ENCODE results near the gene CRYBG3.
A peak's percentile ranks its signal among the peaks of the same experiment; 100 is the strongest.
"Not testable (repeated sequence)": the region's sequence is repeated elsewhere in the genome, so short reads cannot be mapped to it uniquely, and the experiment has no call there.

The CRYBG3 gene

GRCh38 chr3:97821774-97822358, at the start of gene CRYBG3:
CRYBG3 (plus strand) TSS chr3:97822011; CDS start chr3:97822207, 196 bp downstream.
- DNase-seq (ENCODE audit: low spot score), result peak; percentile 81

DNA sequence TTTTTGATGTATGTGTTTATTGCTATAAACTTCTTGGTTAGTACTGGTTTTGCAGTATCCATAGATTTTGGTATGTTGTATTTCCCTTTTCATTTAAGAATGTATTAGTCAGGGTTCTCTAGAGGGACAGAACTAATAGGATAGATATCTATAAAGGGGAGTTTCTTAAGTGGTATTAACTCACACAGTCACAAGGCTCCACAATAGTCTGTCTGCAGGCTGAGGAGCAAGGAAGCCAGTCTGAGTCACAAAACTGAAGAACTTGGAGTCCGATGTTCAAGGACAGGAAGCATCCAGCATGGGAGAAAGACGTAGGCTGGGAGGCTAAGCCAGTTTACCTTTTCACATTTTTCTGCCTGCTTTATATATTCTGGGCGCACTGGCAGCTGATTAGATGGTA, 48.9 kb upstream of the CRYBG3 start:
- no peak for DNase-seq (ENCODE audit: low spot score)

DNA sequence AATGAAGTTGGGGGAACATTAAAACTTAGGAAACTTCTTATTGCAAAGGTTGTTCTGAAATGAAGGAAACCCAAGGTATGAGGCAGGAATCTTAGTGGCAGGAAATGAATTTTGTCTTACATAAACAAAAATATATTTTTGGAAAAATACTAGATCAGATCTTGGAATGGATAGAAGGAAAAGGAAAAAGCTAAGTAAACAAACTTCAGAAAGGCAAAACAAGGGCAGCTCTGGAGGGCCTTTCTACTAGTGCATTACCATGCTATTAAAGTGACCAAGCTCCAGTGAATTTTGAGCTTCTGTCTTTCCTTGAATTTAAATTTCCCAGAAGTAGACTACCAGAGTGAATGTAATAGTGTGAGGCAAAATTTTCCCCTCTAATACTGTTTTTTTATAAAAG, 43.7 kb upstream of the CRYBG3 start:
- DNase-seq (ENCODE audit: low spot score), result no peak

DNA sequence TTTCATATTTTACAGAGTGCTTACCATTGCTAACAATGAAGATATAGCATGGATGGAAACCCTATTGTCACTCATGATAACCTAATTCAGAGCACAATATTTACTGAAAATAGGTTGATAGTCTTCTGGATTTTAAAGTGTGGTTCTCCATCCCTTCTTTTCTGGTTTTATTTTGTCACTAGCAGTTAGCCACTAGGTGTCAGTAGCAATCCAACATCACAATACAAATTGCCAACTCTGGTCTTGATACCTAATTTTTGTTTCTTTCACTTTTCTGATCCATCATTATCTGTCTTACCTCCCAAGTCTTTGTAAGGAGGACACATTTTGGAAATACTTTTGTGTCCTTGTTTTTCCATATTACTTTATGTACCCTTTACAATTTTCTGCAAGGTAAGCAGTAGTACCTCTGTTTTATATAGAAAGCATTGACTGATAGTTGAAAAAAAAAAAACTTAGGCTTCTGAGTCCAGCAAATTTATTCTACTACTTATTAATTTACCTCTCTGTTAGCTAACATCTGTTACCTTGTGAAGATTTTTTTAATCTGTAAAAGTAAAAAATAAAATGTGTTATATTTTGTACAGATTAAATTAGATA, 28.3 kb upstream of the CRYBG3 start:
- peak; percentile 68 for DNase-seq (ENCODE audit: low spot score)

DNA sequence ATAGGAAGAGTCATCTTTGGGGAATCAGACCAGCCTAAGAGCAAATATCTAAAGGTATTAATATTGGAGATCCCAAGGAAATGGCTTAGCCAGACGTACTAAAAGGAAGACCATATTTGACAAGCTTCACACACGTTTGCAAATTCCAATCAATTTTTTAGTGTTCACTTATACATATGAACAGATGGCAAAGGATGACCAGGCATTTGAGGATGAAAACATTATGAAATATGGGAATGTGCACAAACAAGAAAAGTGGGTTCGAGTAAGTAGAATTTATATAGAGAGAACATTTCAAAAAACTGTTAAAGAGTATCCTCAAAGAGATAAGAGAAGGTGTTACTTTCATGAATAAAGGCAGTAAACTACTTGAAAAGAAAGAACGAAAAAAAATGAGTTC, 25.9 kb upstream of the CRYBG3 start:
- DNase-seq (ENCODE audit: low spot score), result no peak

GRCh38 chr3:97804471-97804870, 17.3 kb upstream of the CRYBG3 start:
- no peak for DNase-seq (ENCODE audit: low spot score)

DNA sequence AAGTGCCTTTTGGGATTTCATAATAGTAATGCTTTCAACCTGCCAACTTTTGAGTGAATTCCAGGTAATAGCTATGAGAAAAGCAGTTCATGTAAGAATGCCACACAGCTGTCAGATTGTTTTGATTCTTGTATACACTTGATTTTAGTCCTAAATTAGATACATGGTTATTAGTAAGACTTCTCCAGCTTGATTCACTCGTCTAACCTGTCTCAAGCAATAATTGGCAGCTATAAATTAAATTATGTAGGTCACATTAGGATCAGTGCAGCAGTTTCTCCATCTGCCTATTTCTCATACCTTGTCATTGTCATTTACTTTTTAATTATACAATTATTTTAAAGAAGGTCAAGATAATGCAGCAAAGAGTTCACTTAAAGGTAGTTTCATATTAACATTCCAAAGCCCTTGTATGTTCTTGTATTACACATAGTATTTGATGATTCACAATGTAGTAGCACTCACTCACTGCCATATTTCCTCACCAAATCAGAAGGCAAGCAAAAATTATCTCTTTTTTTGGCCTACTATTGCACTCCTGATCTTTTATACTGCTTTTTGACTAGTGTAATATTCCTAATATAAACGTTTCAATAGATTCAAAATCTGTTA, 10.9 kb upstream of the CRYBG3 start:
- no peak for DNase-seq (ENCODE audit: low spot score)

- peak; percentile 54 for DNase-seq (ENCODE audit: low spot score)
Measured at GRCh38 chr3:97815149-97815917, 6.5 kb upstream of the CRYBG3 start.

DNA sequence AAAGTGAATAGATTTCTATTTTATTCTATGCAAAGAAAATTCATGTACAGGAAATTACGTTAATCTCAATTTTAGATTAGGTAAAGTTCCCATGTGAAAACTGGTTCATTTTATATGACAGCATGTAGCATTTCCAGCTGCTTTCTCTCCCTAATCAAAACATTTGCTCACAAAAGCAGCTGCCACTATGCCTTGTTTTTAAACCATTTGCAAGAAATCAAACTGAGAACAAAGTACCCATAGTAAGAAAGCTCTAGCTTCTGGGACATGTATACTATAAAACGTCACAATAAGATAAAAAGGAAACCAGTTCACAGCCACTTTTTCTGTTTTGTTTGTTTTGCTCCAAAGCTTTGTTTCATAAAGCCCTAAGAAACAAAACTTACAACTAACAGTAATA, 5.0 kb upstream of the CRYBG3 start:
- no peak for DNase-seq (ENCODE audit: low spot score)

DNA sequence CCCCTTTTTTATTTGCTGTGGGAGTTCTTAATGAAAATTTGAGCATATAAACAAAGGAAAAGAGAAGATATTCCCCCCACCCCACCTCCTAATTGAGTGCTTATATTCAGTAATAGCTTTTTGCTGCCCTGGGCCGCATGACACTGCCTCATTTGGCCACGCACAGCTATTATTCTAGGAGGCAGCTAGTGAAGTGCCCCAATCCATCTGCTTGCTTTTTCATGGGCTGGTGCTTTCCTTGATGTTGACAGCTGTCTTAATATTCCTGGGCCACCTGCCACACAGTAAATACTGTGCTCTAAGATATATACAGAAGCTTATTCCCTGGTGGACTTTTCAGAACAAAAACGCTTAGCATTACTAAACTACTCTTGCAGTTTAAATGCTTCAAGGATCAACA, 3.8 kb upstream of the CRYBG3 start:
- DNase-seq (ENCODE audit: low spot score), result no peak

DNA sequence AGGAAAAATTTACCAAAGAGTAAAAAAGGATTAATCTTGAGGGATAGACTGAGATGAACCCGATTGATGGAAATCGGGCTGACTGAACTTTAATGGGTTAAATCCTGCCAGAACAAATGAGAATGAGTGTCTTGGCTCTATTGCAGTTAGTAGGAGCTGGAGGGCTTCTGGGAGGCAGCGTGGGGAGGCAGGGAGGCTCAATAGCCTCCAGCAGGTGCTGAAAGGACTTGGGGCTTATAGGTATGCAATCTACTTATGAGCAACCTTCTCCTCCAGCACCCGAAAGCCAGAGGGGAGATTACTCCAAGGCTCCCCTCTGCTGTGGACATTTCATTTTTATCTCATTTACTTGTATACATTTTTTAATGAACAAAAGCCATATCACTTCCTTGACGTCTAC, 1.0 kb upstream of the CRYBG3 start:
- no peak for DNase-seq (ENCODE audit: low spot score)

DNA sequence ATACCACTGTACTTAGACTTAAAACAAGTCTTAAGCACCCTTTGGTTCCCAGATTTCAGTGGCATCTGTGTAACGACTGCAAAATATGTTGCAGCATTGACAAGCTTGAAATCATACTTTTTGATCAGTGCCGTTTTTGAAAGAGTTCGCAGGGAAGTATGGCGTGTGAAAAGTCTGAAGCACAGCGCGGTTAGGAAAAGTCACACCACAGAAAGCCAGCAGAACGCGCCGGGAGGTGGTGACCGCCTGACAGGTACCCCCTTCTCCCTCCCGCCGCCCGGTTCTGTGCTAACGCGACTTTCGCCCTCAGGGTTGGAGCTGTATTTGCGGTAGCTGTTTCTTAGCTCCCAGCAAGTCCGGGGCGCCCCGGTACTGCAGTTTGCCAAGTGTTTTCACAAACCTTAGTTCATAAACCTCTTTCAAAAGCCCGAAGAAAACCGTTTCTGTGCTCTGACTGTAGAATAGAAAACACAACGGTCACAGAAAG, 481 bp upstream of the CRYBG3 start:
- DNase-seq (ENCODE audit: low spot score), result no peak

- no peak for DNase-seq (ENCODE audit: low spot score)
Measured at GRCh38 chr3:97822359-97822775, 556 bp downstream of the CRYBG3 start.

GRCh38 chr3:97823046-97824004, 1.5 kb downstream of the CRYBG3 start:
- no peak for DNase-seq (ENCODE audit: low spot score)

GRCh38 chr3:97825101-97825500, 3.3 kb downstream of the CRYBG3 start:
- no peak for DNase-seq (ENCODE audit: low spot score)

GRCh38 chr3:97827741-97828471, 6.1 kb downstream of the CRYBG3 start:
- DNase-seq (ENCODE audit: low spot score), result no peak

DNA sequence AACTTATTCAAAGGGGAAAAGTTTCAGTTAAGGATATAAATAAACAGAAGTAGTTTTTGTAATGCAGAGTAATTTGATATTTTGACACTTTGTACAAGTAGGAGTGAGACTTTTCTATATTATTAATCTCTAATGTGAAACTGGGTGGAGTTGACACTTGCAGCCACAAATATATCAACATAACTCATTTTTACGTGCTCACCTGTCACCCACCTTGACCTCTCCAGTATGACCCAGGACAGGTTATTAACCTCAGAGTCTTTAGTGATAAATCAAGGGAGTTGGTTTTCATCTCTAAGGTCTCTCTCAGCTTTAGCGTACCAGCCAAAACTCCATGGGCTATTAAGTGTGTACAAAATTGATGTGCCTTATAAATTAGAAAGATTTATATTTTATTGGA, 7.4 kb downstream of the CRYBG3 start:
- DNase-seq (ENCODE audit: low spot score), result no peak

DNA sequence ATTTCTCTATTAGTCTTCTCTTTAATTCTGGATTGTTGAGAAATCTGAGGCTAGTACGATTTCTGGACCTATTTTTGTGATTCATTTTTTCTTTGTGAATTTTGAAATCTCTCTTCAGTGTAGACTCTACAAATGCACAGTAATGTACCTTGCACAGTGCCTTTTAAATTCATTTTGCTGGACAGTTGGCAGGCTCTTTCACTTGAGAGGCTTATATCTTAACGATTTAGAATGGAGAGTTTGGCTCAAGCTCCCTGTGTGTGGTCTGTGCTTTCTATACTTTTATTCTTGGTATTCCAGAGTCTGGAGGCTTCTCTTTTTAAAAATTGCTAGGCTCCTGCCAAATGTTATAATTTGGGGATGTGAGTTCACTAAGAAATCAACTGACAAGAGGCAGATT, 8.8 kb downstream of the CRYBG3 start:
- DNase-seq (ENCODE audit: low spot score), result no peak

DNA sequence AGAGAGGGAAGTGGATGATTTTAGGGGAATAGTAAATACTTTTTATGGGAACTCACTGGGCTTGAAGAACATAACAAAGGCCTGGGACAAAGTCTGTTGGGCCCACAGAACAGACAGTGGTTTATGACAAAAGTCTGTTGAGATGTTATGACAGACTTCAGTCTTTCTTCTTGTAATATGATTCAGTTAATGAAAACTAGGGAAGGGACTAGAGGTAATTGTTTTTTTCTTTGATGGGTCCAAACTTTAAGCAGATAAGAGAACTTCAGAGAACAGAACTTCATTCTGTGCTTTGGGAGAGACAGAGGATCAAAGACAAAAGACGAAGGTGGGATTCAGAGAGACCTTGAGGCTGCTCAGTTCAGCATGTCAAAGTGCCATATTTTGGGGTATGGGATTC, 9.3 kb downstream of the CRYBG3 start:
- DNase-seq (ENCODE audit: low spot score), result no peak

DNA sequence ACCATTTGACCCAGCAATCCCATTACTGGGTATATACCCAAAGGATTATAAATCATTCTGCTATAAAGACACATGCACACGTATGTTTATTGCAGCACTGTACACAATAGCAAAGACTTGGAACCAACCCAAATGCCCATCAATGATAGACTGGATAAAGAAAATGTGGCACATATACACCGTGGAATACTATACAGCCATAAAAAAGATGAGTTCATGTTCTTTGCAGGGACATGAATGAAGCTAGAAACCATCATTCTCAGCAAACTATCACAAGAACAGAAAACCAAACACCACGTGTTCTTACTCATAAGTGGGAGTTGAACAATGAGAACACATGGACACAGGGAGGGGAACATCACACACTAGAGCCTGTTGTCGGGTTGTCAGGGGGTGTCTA, 11.4 kb downstream of the CRYBG3 start:
- not testable (repeated sequence) for DNase-seq (ENCODE audit: low spot score)

DNA sequence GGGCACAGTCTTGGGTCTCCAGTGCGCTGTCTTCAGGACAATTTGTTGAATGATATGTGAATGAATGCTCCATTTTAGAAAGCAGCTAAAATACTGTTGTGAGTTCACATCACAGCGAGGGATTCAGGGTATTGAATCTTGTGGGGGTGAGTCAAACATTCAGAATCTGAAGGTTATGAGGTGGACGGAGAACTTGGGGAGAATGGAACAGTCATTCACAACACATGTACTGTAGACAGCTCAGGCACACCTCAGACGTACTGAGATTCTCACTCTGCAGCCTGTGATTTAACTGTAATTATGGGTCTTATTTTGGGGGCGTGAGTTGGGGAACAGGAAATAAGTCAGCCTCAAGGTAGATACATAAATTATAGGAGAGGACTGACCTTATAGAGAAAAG, 13.9 kb downstream of the CRYBG3 start:
- no peak for DNase-seq (ENCODE audit: low spot score)

Data from CD4-positive, alpha-beta T cell treated with Interleukin-2 at 100 ng/mL for 4 hours (primary cell).